HEK293 (cell line): ENCODE results near the gene TBC1D30.
"Not testable (repeated sequence)": the region's sequence is repeated elsewhere in the genome, so short reads cannot be mapped to it uniquely, and the experiment has no call there.

Source experiments
- CTCF ChIA-PET: fragments of 350-600 bp; formaldehyde crosslinking; extraction: SDS; loops from one replicate; lab custom pipeline; 2021; ENCODE audit warnings: antibody characterized with exemption; lab: Yijun Ruan, JAX
- POLR2A ChIA-PET: fragments of 300-600 bp; formaldehyde crosslinking; extraction: SDS; loops from one replicate; lab custom pipeline; 2020; ENCODE audit warnings: antibody characterized with exemption, inconsistent platforms; lab: Yijun Ruan, JAX
- H3K27ac ChIP-seq: fragments of 200-500 bp; sonication (Bioruptor generic); 2 replicates; pipeline ENCODE4 v1.5.1; 2014; ENCODE audit warnings: low read depth, low read length, control low read depth, inconsistent platforms; ENCODE audit errors: extremely low read depth
- H3K36me3 ChIP-seq, 2 experiments: fragments of 200-500 bp in 1 of 2; sonication (Bioruptor generic) in 1 of 2; 1 replicate in 1 of 2; 2 replicates in 1 of 2; pipeline ENCODE4 v1.5.1; 2014 to 2017; ENCODE audit warnings: inconsistent platforms in 2 of 2, low read length in 2 of 2; ENCODE audit not compliant: control insufficient read depth in 2 of 2, insufficient read depth in 1 of 2
- H3K4me1 ChIP-seq: fragments of 200-500 bp; sonication (Bioruptor generic); 2 replicates; pipeline ENCODE4 v1.5.1; 2014; ENCODE audit warnings: mild to moderate bottlenecking, low read length, inconsistent platforms; ENCODE audit not compliant: control insufficient read depth, insufficient read depth
- H3K4me3 ChIP-seq: 2 replicates; pipeline ENCODE4 v1.5.1; 2011; ENCODE audit warnings: low read depth, mild to moderate bottlenecking, control low read depth, low read length, moderate library complexity
- H3K9me3 ChIP-seq: fragments of 200-500 bp; sonication (Bioruptor generic); 2 replicates; pipeline ENCODE4 v1.5.1; 2014; ENCODE audit warnings: low read depth, low read length, inconsistent platforms; ENCODE audit not compliant: control insufficient read depth, insufficient read depth
- GLIS2 ChIP-seq: fragments of 450-650 bp; formaldehyde crosslinking; IDR thresholded peaks from 2 replicates; pipeline ENCODE4 v1.5.1; 2016; ENCODE audit warnings: missing biosample characterization, missing genetic modification characterization
- HOXC10 ChIP-seq: sonication (generic); formaldehyde crosslinking; IDR thresholded peaks from 2 replicates; pipeline ENCODE4 v1.8.1; 2023; ENCODE audit warnings: mild to moderate bottlenecking, missing genetic modification reagents
- KLF1 ChIP-seq: fragments of 450-650 bp; formaldehyde crosslinking; IDR thresholded peaks from 2 replicates; pipeline ENCODE4 v1.5.1; 2016; ENCODE audit warnings: missing biosample characterization, missing genetic modification characterization
- KLF16 ChIP-seq: fragments of 450-650 bp; formaldehyde crosslinking; IDR thresholded peaks from 2 replicates; pipeline ENCODE4 v1.5.1; 2017; ENCODE audit warnings: missing biosample characterization, missing genetic modification characterization
- SETDB1 ChIP-seq: IDR thresholded peaks from one replicate; pipeline ENCODE4 v1.6.1; 2017; ENCODE audit warnings: mild to moderate bottlenecking, low read length, moderate library complexity, mixed read lengths; ENCODE audit not compliant: insufficient read length
- TRIM28 ChIP-seq: IDR thresholded peaks from 2 replicates; pipeline ENCODE4 v1.6.1; 2011; ENCODE audit warnings: low read length, control low read depth, borderline replicate concordance
- WT1 ChIP-seq: fragments of 450-650 bp; formaldehyde crosslinking; IDR thresholded peaks from 2 replicates; pipeline ENCODE4 v1.5.1; 2016; ENCODE audit warnings: missing biosample characterization, missing genetic modification characterization
- ZBTB1 ChIP-seq: fragments of 450-650 bp; formaldehyde crosslinking; IDR thresholded peaks from 2 replicates; pipeline ENCODE4 v1.5.1; 2016; ENCODE audit warnings: missing biosample characterization, missing genetic modification characterization
- ZFP69B ChIP-seq: fragments of 450-650 bp; formaldehyde crosslinking; IDR thresholded peaks from 2 replicates; pipeline ENCODE4 v1.5.1; 2016; ENCODE audit warnings: missing biosample characterization, missing genetic modification characterization
- ZNF2 ChIP-seq: fragments of 450-650 bp; formaldehyde crosslinking; IDR thresholded peaks from 2 replicates; pipeline ENCODE4 v1.5.1; 2016; ENCODE audit warnings: missing biosample characterization, missing genetic modification characterization
- ZNF223 ChIP-seq: fragments of 450-650 bp; formaldehyde crosslinking; IDR thresholded peaks from 2 replicates; pipeline ENCODE4 v1.5.1; 2016; ENCODE audit warnings: missing biosample characterization, missing genetic modification characterization
- ZNF239 ChIP-seq: fragments of 450-650 bp; formaldehyde crosslinking; IDR thresholded peaks from 2 replicates; pipeline ENCODE4 v1.5.1; 2016; ENCODE audit warnings: missing biosample characterization, missing genetic modification characterization
- ZNF311 ChIP-seq: fragments of 450-650 bp; formaldehyde crosslinking; IDR thresholded peaks from 2 replicates; pipeline ENCODE4 v1.5.1; 2017; ENCODE audit warnings: missing biosample characterization, missing genetic modification characterization, borderline replicate concordance
- ZNF501 ChIP-seq: fragments of 450-650 bp; formaldehyde crosslinking; IDR thresholded peaks from 2 replicates; pipeline ENCODE4 v1.5.1; 2016; ENCODE audit warnings: missing biosample characterization, missing genetic modification characterization
- ZNF529 ChIP-seq: fragments of 450-650 bp; formaldehyde crosslinking; IDR thresholded peaks from 2 replicates; pipeline ENCODE4 v1.5.1; 2017; ENCODE audit warnings: missing genetic modification characterization, missing biosample characterization; ENCODE audit not compliant: insufficient replicate concordance
- ZNF530 ChIP-seq: fragments of 450-650 bp; formaldehyde crosslinking; IDR thresholded peaks from 2 replicates; pipeline ENCODE4 v1.5.1; 2016; ENCODE audit warnings: low read depth, missing biosample characterization, missing genetic modification characterization
- ZNF558 ChIP-seq: fragments of 450-650 bp; formaldehyde crosslinking; IDR thresholded peaks from 2 replicates; pipeline ENCODE4 v1.5.1; 2016; ENCODE audit warnings: missing biosample characterization, missing genetic modification characterization
- ZNF585B ChIP-seq: fragments of 450-650 bp; formaldehyde crosslinking; IDR thresholded peaks from 2 replicates; pipeline ENCODE4 v1.5.1; 2016; ENCODE audit warnings: missing biosample characterization, missing genetic modification characterization
- ZNF660 ChIP-seq: fragments of 450-650 bp; IDR thresholded peaks from 2 replicates; pipeline ENCODE4 v1.5.1; 2018; ENCODE audit warnings: missing biosample characterization, mild to moderate bottlenecking, missing genetic modification characterization
- ZNF701 ChIP-seq: fragments of 450-650 bp; formaldehyde crosslinking; IDR thresholded peaks from 2 replicates; pipeline ENCODE4 v1.5.1; 2016; ENCODE audit warnings: missing biosample characterization, missing genetic modification characterization
- TF ChIP-seq, protein P1 (sequence below): fragments of 450-650 bp; formaldehyde crosslinking; IDR thresholded peaks from 2 replicates; pipeline ENCODE4 v1.5.1; 2016; ENCODE audit warnings: missing biosample characterization, missing genetic modification characterization
- TF ChIP-seq, protein P2 (sequence below): fragments of 450-650 bp; formaldehyde crosslinking; IDR thresholded peaks from 2 replicates; pipeline ENCODE4 v1.5.1; 2016; ENCODE audit warnings: missing biosample characterization, missing genetic modification characterization, low read depth
- TF ChIP-seq, protein P3 (sequence below): fragments of 450-650 bp; formaldehyde crosslinking; IDR thresholded peaks from 2 replicates; pipeline ENCODE4 v1.5.1; 2017; ENCODE audit warnings: missing biosample characterization, mild to moderate bottlenecking, missing genetic modification characterization, moderate library complexity

The TBC1D30 gene

DNA sequence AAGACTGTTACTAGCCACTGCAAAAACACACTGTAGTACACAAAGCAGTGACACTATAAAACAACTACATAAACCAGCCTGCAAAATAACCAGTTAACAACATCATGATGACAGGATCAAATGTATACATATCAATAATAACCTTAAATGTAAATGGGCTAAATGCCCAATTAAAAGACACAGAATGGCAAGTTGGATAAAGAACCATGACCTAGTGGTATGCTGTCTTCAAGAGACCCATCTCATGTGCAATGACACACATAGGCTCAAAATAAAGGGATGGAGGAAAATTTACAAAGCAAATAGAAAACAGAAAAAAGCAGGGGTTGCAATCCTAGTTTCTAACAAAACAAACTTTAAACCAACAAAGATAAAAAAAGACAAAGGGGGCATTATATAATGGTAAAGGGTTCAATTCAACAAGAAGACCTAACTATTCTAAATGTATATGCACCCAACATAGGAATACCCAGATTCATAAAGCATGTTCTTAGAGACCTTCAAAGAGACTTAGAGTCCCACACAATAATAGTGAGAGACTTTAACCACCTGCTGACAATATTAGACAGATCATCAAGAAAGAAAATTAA, 49.2 kb upstream of the TBC1D30 start:
- POLR2A ChIA-PET, H3K9me3 ChIP-seq, H3K4me3 ChIP-seq, H3K36me3 ChIP-seq, H3K27ac ChIP-seq, H3K4me1 ChIP-seq: not testable (repeated sequence)
- CTCF ChIA-PET, result interaction anchor here (0.9 kb wide), 1 partner anchor 349 kb away, joined by 3 read pairs; no protein-coding TSS in a partner anchor
- 0 out of 2 replicates have a peak, but pooled peaks have one; percentile 59 for TF ChIP-seq TRIM28
- peak; percentile 96 for TF ChIP-seq ZNF529 (tag by site-specific recombination)
- TF ChIP-seq SETDB1, result peak; percentile 92

DNA sequence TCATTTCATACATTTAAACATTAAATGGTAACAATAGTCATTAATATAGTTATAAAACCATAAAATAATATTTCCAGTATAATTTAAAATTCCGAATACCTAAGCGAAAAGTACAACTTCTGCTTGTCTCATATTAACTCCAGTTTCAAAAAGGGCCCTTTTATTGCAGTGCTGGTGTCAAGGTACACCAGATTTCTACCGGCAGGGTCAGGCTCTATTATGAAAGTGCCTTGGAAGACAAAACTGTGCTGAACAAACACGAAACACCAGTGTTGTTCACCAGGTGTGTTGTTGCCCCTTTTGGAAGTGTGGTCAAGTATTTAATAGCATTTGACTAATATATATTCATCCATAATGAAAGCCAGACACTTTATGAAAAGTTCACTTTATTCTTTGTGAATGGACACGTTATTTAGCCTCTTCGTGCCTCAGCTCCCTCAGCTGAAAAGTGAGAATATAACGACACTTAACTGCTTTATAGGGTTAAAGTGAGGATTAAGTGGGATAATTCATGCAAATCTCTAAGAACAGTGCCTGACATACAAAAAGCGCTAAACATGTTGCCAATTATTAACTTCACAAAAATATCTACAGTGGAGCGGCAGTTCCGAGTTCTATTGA, 45.0 kb upstream of the TBC1D30 start:
- TF ChIP-seq, protein P1, sequence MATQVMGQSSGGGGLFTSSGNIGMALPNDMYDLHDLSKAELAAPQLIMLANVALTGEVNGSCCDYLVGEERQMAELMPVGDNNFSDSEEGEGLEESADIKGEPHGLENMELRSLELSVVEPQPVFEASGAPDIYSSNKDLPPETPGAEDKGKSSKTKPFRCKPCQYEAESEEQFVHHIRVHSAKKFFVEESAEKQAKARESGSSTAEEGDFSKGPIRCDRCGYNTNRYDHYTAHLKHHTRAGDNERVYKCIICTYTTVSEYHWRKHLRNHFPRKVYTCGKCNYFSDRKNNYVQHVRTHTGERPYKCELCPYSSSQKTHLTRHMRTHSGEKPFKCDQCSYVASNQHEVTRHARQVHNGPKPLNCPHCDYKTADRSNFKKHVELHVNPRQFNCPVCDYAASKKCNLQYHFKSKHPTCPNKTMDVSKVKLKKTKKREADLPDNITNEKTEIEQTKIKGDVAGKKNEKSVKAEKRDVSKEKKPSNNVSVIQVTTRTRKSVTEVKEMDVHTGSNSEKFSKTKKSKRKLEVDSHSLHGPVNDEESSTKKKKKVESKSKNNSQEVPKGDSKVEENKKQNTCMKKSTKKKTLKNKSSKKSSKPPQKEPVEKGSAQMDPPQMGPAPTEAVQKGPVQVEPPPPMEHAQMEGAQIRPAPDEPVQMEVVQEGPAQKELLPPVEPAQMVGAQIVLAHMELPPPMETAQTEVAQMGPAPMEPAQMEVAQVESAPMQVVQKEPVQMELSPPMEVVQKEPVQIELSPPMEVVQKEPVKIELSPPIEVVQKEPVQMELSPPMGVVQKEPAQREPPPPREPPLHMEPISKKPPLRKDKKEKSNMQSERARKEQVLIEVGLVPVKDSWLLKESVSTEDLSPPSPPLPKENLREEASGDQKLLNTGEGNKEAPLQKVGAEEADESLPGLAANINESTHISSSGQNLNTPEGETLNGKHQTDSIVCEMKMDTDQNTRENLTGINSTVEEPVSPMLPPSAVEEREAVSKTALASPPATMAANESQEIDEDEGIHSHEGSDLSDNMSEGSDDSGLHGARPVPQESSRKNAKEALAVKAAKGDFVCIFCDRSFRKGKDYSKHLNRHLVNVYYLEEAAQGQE (tag by site-specific recombination), result no peak
- TF ChIP-seq, protein P2, sequence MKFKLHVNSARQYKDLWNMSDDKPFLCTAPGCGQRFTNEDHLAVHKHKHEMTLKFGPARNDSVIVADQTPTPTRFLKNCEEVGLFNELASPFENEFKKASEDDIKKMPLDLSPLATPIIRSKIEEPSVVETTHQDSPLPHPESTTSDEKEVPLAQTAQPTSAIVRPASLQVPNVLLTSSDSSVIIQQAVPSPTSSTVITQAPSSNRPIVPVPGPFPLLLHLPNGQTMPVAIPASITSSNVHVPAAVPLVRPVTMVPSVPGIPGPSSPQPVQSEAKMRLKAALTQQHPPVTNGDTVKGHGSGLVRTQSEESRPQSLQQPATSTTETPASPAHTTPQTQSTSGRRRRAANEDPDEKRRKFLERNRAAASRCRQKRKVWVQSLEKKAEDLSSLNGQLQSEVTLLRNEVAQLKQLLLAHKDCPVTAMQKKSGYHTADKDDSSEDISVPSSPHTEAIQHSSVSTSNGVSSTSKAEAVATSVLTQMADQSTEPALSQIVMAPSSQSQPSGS, result no peak
- TF ChIP-seq ZNF501 (tag by site-specific recombination) (no peak), ZNF530 (tag by site-specific recombination) (no peak), KLF1 (tag by site-specific recombination) (no peak), GLIS2 (tag by site-specific recombination) (no peak), ZNF558 (tag by site-specific recombination) (no peak), ZNF239 (no peak), ZBTB1 (tag by site-specific recombination) (no peak), ZNF2 (tag by site-specific recombination) (no peak), HOXC10 (CRISPR knock-in tag) (no peak), ZNF585B (tag by site-specific recombination) (no peak), ZFP69B (no peak), ZNF660 (no peak), ZNF701 (tag by site-specific recombination) (no peak), WT1 (tag by site-specific recombination) (no peak), ZNF223 (no peak), KLF16 (no peak), ZNF311 (tag by site-specific recombination) (no peak)
- TF ChIP-seq, protein P3, sequence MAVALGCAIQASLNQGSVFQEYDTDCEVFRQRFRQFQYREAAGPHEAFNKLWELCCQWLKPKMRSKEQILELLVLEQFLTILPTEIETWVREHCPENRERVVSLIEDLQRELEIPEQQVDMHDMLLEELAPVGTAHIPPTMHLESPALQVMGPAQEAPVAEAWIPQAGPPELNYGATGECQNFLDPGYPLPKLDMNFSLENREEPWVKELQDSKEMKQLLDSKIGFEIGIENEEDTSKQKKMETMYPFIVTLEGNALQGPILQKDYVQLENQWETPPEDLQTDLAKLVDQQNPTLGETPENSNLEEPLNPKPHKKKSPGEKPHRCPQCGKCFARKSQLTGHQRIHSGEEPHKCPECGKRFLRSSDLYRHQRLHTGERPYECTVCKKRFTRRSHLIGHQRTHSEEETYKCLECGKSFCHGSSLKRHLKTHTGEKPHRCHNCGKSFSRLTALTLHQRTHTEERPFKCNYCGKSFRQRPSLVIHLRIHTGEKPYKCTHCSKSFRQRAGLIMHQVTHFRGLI (tag by site-specific recombination), result no peak
- TF ChIP-seq, all 188 proteins: peak for 0
- ChIA-PET POLR2A (interaction anchor here (1.3 kb wide), 1 partner anchor 8 kb away, joined by 3 read pairs; no protein-coding TSS in a partner anchor), CTCF (interaction anchor here (1.4 kb wide), 1 partner anchor 16 kb away, joined by 10 read pairs; no protein-coding TSS in a partner anchor)
- H3K36me3 ChIP-seq, result no peaks in the 10 kb centered on the region
- no peaks in the 10 kb centered on the region for H3K9me3 ChIP-seq
- H3K4me1 ChIP-seq, result 0 out of 2 replicates have a peak, but pooled peaks cover 3% of the 10 kb centered on the region
- H3K27ac ChIP-seq, result no peak overlapping the region
- no peak overlapping the region for H3K4me3 ChIP-seq
